ENCODE data around the gene PPIP5K2. TPM values are rescaled to one million over a fixed set of nuclear protein-coding genes. Genes with fewer than 3 reads are reported as not detected.

PPIP5K2 gene
- total and polyA plus RNA-seq, 2 donors (not counting 3 experiments of a cell fraction or from before 2014, with no cell fraction given), result 20.8 to 69.4 TPM

DNA sequence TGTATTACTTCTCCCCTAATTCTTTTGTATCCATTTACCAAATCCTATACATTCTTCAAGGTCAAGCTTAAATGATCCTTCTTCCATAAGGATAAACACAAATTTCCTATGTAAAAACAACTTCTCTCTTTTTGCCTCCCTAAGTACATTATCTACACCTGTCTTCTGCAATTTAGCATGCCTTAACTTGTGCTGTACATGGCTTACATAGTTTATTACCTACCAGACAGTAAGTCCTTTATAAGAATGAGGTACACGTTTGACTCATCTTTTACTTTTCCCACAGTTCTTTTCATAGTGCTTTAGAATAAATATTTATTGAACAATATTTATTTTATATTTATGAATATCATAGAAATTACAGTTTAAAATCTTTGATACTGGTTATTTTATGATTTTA is 33.6 kb upstream of the PPIP5K2 start:
- intact Hi-C loops (cut with micrococcal nuclease) (no loop called here), dilution Hi-C loops (cut with MboI; ENCODE audit: extremely low pct_ligation_motif_present, low sequenced_read_pairs) (no loop called here)
- TF ChIP-seq, protein P1, sequence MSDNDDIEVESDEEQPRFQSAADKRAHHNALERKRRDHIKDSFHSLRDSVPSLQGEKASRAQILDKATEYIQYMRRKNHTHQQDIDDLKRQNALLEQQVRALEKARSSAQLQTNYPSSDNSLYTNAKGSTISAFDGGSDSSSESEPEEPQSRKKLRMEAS (IDR thresholded peaks at IDR 0.05; ENCODE audit: insufficient read depth, insufficient read length), result no peak
- TF ChIP-seq MYC (IDR thresholded peaks at IDR 0.05; ENCODE audit: low read depth, low read length) (no peak), POLR2A (IDR thresholded peaks at IDR 0.05; ENCODE audit: low read depth, low read length) (no peak), EZH2 (IDR thresholded peaks at IDR 0.05; ENCODE audit: borderline replicate concordance, low read depth, low read length, severe bottlenecking) (no peak), JUN (IDR thresholded peaks at IDR 0.05; ENCODE audit: borderline replicate concordance, insufficient read depth, insufficient read length, low read depth) (no peak), GATA2 (IDR thresholded peaks at IDR 0.05; ENCODE audit: insufficient read depth, insufficient read length, low read depth, low read length) (no peak), FOS (IDR thresholded peaks at IDR 0.05; ENCODE audit: borderline replicate concordance, insufficient read depth, low read length) (no peak), POLR2AphosphoS5 (IDR thresholded peaks at IDR 0.05; ENCODE audit: insufficient read depth, low read depth, low read length) (no peak)
- TF ChIP-seq, protein P2, sequence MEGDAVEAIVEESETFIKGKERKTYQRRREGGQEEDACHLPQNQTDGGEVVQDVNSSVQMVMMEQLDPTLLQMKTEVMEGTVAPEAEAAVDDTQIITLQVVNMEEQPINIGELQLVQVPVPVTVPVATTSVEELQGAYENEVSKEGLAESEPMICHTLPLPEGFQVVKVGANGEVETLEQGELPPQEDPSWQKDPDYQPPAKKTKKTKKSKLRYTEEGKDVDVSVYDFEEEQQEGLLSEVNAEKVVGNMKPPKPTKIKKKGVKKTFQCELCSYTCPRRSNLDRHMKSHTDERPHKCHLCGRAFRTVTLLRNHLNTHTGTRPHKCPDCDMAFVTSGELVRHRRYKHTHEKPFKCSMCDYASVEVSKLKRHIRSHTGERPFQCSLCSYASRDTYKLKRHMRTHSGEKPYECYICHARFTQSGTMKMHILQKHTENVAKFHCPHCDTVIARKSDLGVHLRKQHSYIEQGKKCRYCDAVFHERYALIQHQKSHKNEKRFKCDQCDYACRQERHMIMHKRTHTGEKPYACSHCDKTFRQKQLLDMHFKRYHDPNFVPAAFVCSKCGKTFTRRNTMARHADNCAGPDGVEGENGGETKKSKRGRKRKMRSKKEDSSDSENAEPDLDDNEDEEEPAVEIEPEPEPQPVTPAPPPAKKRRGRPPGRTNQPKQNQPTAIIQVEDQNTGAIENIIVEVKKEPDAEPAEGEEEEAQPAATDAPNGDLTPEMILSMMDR (IDR thresholded peaks at IDR 0.05; ENCODE audit: extremely low read depth in 1 of 2, insufficient read depth in 1 of 2, low read depth in 1 of 2, low read length in 2 of 2), result no peak
- no peaks in the 10 kb centered on the region for H4K20me1 ChIP-seq (replicated peaks; ENCODE audit: control insufficient read depth, extremely low read depth, insufficient read depth, low read length)
- H3K9me1 ChIP-seq (replicated peaks; ENCODE audit: control insufficient read depth, extremely low read depth, insufficient read depth, low read length), result no peaks in the 10 kb centered on the region
- no TSS peak for BruUV-seq (replicated peaks)
- POLR2A ChIA-PET, result no interaction called here
- no peaks in the 10 kb centered on the region for H3K27me3 ChIP-seq (ENCODE audit: control insufficient read depth in 2 of 2, insufficient read depth in 2 of 2, low read length in 2 of 2)
- no peaks in the 10 kb centered on the region for H3K36me3 ChIP-seq (ENCODE audit: control insufficient read depth in 2 of 2, extremely low read depth in 1 of 2, insufficient read depth in 2 of 2, low read length in 2 of 2)
- no peaks in the 10 kb centered on the region for H3K4me1 ChIP-seq (ENCODE audit: control insufficient read depth, extremely low read depth, insufficient read depth, low read length)
- CTCF ChIA-PET, result interaction anchor here (1.3 kb wide), 1 partner anchor 8 kb away, joined by 3 read pairs; no protein-coding TSS in a partner anchor
- H3K9ac ChIP-seq (replicated peaks; ENCODE audit: extremely low read depth, insufficient read depth, low read length), result no peak overlapping the region
- no peak for FAIRE-seq
- DNase-seq (ENCODE audit: low read depth, low spot score), result no peak
- H3K27ac ChIP-seq (ENCODE audit: insufficient read depth, low read depth, low read length), result no peak overlapping the region
- no peaks in the 10 kb centered on the region for H3K9me3 ChIP-seq (replicated peaks; ENCODE audit: control insufficient read depth, insufficient read depth, low read length)
- no peak overlapping the region for H3K4me3 ChIP-seq (replicated peaks in 1 of 3; ENCODE audit: insufficient read depth in 1 of 3, low read depth in 1 of 3, low read length in 3 of 3)
- H3K4me2 ChIP-seq (ENCODE audit: insufficient read depth, low read length), result no peak overlapping the region
- no peaks in the 10 kb centered on the region for H3K79me2 ChIP-seq (ENCODE audit: control insufficient read depth, insufficient read depth, low read length)
- no peak overlapping the region for H2AFZ ChIP-seq (ENCODE audit: low read depth, low read length)
